ENCODE measurements around the gene KRT74.

The KRT74 gene

DNA sequence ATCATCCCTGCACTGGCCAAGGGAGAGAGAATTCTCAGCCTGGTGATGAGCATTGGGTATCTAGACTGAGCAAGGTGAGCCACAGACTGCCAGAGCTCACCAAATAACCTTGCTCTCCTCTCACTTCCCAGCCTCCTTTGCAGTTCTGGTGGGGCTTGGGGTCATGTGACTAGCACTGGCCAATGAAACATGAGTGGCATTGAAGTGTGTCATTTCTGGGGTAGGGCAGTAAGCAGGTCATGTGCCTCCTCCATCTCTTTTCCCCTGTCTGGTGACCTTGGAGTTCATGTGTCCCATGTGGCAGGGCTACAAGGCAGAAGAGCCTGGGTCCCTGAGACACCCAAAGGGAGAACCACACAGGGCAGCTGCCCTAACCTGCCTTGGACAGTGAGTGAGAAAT lies 31.2 kb upstream of the KRT74 start:
- TF ChIP-seq, protein P1, sequence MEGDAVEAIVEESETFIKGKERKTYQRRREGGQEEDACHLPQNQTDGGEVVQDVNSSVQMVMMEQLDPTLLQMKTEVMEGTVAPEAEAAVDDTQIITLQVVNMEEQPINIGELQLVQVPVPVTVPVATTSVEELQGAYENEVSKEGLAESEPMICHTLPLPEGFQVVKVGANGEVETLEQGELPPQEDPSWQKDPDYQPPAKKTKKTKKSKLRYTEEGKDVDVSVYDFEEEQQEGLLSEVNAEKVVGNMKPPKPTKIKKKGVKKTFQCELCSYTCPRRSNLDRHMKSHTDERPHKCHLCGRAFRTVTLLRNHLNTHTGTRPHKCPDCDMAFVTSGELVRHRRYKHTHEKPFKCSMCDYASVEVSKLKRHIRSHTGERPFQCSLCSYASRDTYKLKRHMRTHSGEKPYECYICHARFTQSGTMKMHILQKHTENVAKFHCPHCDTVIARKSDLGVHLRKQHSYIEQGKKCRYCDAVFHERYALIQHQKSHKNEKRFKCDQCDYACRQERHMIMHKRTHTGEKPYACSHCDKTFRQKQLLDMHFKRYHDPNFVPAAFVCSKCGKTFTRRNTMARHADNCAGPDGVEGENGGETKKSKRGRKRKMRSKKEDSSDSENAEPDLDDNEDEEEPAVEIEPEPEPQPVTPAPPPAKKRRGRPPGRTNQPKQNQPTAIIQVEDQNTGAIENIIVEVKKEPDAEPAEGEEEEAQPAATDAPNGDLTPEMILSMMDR (IDR thresholded peaks at IDR 0.05; ENCODE audit: control insufficient read depth, insufficient read depth, low read depth, low read length, missing control alignments) = no peak
- no peak for DNase-seq (ENCODE audit: low read depth)
- no peak overlapping the region for H3K4me3 ChIP-seq (ENCODE audit: control insufficient read depth, low read depth, low read length)

DNA sequence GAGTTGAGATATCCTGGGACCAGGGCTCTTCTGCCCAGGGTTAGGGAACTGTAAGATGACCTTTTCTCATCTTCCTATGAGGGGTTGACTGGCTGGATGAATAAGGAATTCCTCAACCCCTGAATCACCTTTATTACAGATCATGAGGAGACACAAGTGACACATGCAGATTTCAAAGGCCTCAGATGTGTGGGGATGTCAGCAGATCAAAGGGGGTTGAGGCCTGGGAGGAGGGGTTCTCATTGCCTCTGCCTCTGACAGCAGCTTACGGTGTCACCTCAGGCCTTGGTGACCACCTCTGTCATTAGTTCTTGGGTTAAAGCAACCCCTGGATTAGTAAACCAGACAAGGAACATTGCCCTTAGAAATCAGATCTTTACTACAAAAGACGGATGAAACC lies 29.7 kb upstream of the KRT74 start:
- TF ChIP-seq, protein P1 (IDR thresholded peaks at IDR 0.05; ENCODE audit: control insufficient read depth, insufficient read depth, low read depth, low read length, missing control alignments) = no peak
- DNase-seq (ENCODE audit: low read depth) = no peak
- H3K4me3 ChIP-seq (ENCODE audit: control insufficient read depth, low read depth, low read length) = no peak overlapping the region

DNA sequence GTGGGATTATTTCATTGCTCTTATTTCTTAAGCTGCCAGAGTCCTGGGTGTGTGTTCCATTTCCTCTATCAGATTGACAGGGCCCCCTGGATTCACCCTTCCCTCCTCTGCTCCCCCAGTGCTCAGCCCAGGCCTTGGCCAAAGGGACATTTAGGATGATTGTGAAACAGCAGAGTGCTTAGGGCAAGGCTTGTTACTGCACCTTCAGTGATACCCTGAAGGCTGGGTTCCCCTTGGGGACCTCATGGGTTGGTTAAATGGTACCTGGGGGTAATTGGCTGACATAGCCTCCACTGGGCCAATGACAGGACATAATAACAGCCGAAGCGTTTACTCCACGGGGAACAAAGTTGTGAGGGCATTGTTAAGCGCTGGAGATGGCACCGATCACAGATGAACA lies 28.9 kb upstream of the KRT74 start:
- TF ChIP-seq, protein P1 (IDR thresholded peaks at IDR 0.05; ENCODE audit: control insufficient read depth, insufficient read depth, low read depth, low read length, missing control alignments) = no peak
- no peak for DNase-seq (ENCODE audit: low read depth)

DNA sequence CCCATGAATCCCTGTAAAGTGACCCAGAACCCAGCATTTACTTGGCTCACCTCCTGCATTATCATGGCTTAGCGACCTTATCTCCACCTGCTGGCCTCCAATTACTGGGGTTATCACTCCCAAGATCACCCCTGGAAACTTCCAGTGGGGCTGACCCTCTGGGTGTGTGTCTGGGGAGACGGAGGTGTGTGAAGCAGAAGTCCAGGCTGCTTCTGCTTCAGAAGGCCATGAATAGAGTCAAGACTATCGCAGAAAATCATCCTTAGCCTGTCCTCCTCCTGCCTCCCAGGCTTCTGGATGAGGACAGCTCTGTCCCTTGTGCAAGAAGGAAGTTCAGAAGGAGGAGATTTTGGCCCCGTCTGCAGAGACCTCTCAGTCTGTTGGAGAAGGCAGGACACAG lies 28.0 kb upstream of the KRT74 start:
- no peak for DNase-seq (ENCODE audit: low read depth)
- H3K4me3 ChIP-seq (ENCODE audit: control insufficient read depth, low read depth, low read length) = no peak overlapping the region
- TF ChIP-seq, protein P1 (IDR thresholded peaks at IDR 0.05; ENCODE audit: control insufficient read depth, insufficient read depth, low read depth, low read length, missing control alignments) = no peak

More for the DNA sequence above, 28.9 kb upstream of the KRT74 start:
- H3K4me3 ChIP-seq (ENCODE audit: control insufficient read depth, low read depth, low read length) = no peak overlapping the region

DNA sequence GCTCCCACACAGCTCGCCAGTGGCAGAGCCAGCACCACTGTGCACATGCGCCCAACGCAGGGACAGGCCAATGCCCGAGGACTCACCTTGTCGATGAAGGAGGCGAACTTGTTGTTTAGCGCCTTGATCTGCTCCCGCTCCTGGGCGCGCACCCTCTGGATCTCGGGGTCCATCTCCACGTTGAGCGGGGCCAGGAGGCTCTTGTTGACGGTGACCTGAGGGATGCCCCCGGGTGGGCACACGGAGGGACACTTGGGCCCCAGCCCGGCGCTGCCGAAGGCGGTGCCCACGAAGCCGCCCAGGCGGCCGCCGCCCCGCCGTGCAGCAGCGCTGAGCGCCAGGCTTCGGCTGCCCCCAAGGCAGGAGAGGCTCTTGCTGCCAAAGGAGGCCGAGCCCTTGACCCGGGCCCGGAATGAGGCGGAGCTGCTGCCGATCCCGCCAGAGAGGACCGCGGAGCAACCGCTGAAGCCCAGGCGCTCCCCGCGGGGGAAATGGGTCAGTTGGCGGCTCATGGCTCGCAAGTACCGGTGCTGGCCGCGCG lies 27.4 kb upstream of the KRT74 start, which contains the start of gene KRT72:
KRT72 (minus strand) TSS at position 523 of the 541 bp plus-strand sequence; CDS start at position 512, 11 bp downstream.
- TF ChIP-seq, protein P1 (IDR thresholded peaks at IDR 0.05; ENCODE audit: control insufficient read depth, insufficient read depth, low read depth, low read length, missing control alignments) = no peak
- H3K4me3 ChIP-seq (ENCODE audit: control insufficient read depth, low read depth, low read length) = no peak within 1 kb of the TSS
- DNase-seq (ENCODE audit: low read depth) = no peak

DNA sequence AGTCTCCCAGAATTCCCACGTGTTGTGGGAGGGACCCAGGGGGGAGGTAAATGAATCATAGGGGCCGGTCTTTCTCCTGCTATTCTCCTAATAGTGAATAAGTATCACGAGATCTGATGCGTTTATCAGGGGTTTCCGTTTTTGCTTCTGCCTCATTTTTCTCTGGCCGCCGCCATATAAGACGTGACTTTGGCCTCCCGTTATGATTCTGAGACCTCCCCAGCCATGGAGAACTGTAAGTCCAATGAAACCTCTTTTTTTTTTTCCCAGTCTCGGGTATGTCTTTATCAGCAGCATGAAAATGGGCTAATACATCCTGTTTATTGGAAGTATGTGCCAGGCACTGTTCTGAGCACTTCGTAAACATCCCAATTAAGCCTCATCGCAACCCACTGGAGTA lies 26.8 kb upstream of the KRT74 start:
- TF ChIP-seq, protein P1 (IDR thresholded peaks at IDR 0.05; ENCODE audit: control insufficient read depth, insufficient read depth, low read depth, low read length, missing control alignments) = no peak

More for the DNA sequence above, 26.8 kb upstream of the KRT74 start:
- DNase-seq (ENCODE audit: low read depth) = no peak
- H3K4me3 ChIP-seq (ENCODE audit: control insufficient read depth, low read depth, low read length) = no peak overlapping the region
